IPS-NIHi7 (cell line): ENCODE results near the gene GORASP1.
"Not testable (repeated sequence)": the region's sequence is repeated elsewhere in the genome, so short reads cannot be mapped to it uniquely, and the experiment has no call there.

Source experiments
- DNase-seq: peaks from one replicate; pipeline ENCODE4 v3.0.0; 2012; ENCODE audit warnings: mixed read lengths; ENCODE audit errors: extremely low spot score

Gene GORASP1

DNA sequence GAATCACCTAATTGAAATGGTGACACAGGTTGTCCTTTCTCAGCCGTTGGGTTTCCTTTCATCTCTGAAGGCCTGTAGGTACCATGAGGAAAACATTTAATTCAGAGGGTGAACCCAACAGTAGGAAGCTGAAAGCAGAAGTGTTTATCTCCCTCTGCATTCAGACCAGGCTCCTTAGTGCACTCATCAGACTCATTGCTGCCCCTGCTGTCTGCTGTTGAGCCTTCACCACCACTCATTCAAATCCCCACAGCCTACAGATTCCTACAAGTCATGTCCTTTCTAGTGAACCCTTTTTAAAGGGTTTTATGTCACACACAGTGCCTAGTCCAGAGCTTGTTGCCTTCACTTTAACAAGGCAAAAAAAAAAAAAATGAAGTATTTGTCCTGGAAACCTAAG is 42.2 kb downstream of the GORASP1 start:
- peak; percentile 76 for DNase-seq

GRCh38 chr3:39064646-39065045 is 42.8 kb downstream of the GORASP1 start:
- DNase-seq: no peak

GRCh38 chr3:39063143-39063542 is 44.3 kb downstream of the GORASP1 start:
- DNase-seq: no peak

GRCh38 chr3:39062180-39062579 is 45.2 kb downstream of the GORASP1 start:
- no peak for DNase-seq

DNA sequence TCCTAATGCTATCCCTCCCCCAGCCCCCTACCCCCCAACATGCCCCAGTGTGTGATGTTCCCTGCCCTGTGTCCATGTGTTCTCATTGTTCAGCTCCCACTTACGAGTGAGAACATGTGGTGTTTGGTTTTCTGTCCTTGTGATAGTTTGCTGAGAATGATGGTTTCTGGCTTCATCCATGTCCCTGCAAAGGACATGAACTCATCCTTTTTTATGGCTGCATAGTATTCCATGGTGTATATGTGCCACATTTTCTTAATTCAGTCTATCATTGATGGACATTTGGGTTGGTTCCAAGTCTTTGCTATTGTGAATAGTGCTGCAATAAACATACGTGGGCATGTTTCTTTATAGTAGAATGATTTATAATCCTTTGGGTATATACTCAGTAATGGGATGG is 46.2 kb downstream of the GORASP1 start:
- not testable (repeated sequence) for DNase-seq

DNA sequence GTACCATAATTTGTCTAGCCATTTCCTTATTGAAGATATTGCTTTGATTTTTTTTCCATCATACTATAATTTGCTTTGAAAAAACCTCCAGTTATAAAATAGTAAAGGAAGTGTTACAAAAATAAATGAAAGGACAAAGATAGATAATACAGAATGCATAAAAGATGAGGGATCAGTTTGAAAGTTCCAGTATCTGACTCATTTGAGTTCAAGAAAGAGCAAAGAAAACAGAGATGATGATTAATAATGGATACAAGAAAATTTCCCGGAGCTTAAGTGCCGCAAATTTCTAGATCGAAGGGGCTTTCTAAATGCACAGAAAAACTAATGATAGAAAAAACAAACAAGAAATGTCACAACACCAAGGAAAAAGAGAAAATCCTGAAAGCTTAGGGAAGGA is 51.3 kb downstream of the GORASP1 start:
- DNase-seq: no peak

- DNase-seq: no peak
Measured at GRCh38 chr3:39053696-39054095, 53.7 kb downstream of the GORASP1 start.

DNA sequence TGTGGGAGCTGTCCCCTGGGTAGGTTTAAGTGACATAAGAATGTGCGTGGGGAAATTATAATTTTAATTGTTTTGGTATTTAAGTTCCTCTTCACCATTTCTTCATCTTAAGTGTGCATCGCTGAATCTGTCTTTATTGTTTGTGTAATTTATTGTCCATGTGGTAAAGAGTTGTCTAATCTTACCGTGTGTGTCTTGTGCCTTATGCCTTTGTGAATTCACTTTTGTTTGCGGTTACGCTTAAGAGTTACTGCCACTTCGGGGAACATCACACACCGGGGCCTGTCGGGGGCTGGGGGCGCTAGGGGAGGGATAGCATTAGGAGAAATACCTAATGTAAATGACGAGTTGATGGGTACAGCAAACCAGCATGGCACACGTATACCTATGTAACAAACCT is 54.8 kb downstream of the GORASP1 start:
- DNase-seq: no peak

DNA sequence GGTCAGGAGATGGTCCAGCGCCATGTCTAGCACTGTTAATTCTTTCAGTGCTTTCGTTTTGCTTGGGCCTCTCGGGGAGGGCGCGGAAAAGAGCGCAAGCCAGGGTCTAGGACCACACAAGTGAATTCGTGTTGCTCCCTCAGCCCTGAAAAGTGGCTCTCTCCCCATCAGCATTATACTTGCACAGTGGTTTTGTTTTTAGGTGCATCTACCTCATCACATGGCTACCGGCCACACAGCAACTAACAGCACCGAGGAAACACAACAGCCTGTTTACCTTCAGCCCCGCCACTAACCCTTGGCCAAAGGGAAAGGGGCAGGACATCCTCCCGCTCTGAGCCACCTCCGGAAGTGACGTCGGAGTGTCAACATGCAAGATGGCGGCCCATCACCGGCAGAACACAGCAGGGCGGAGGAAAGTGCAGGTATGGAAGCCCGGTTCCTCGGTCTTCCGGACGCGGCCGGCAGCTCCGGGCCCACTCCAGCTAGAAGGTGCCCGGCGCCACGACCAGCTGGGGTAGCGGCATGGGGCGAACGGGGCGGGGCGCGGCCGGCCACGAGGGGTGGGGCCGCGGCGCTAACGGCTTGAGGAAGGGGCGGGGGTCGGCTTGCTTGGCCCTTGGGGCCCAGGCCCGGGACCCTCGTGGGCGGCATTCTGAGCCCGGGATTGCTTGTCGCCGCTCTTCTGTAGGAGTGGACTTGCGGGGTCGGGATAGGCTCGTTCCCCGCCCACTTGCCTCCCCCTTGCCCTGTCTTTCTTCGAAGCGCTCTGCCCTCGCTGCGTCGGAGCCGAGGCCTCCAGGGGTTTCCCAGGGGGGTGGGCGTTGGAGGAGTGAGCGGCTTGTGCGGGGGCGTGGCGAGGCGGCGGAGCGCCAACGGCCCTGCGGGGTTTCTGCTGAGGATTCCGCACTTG is 55.5 kb downstream of the GORASP1 start, which contains the start of the genes SCN11A and WDR48:
TSS of gene SCN11A (minus strand) at position 296 of the 913 bp plus-strand sequence. CDS start 101,582 bp downstream, outside the sequence.
TSS of gene WDR48 (plus strand) at position 368 of the 913 bp plus-strand sequence. CDS start at position 378, 10 bp downstream.
- peak; percentile 90 for DNase-seq

DNA sequence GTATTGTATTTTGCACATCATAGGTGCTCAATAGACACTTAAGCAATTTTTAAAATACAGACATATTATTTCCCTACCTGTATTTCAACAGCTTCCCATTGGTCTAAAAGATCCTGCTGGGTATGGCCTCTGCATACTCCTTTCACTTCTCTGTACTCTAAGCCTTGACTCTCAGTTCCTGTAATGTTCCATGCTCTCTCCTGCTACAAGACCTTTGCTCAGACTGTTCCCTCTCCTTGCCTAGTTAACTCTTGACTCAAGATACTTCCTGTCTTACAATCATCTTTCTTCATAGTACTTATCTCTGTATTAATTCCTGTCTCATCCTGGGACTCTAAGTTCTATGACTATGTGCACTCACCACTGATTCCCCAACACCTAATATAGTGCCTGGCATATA is 57.4 kb downstream of the GORASP1 start:
- no peak for DNase-seq
